Right cardiac atrium (tissue), 5 donors: ENCODE data around the gene EPHA4. TPM values are rescaled to one million over a fixed set of nuclear protein-coding genes. Genes with fewer than 3 reads are reported as not detected.

Experiments used
- ATAC-seq, 2 donors: fragments of 200-7000 bp; cut with Tn5 transposase; one replicate each; pipeline versions ENCODE4 v1.8.0 to v1.9.1; 2020; ENCODE audit warnings: moderate library complexity in 2 of 2, mild to moderate bottlenecking in 1 of 2
- DNase-seq, 3 donors: peaks; one replicate each; pipeline ENCODE4 v3.0.0-alpha.2; 2020
- H3K27ac ChIP-seq: one replicate; pipeline ENCODE4 v1.5.1; 2013; ENCODE audit warnings: mild to moderate bottlenecking, low read length, control low read depth, moderate library complexity
- H3K27me3 ChIP-seq: one replicate; pipeline ENCODE4 v1.6.1; 2013; ENCODE audit not compliant: control insufficient read depth, insufficient read depth
- H3K4me1 ChIP-seq: one replicate; pipeline ENCODE4 v1.6.1; 2013; ENCODE audit warnings: low read length; ENCODE audit not compliant: control insufficient read depth, insufficient read depth
- H3K4me3 ChIP-seq: one replicate; pipeline ENCODE4 v1.5.1; 2013; ENCODE audit warnings: low read length, control low read depth
- H3K9me3 ChIP-seq: one replicate; pipeline ENCODE4 v1.6.1; 2013; ENCODE audit warnings: low read length; ENCODE audit not compliant: control insufficient read depth
- WGBS: extraction: QIAGEN DNeasy Blood & Tissue Kit; methylation state at CpG from one replicate; pipeline ENCODE4 v1.1.7; 2013; 5-methylcytosine and 5-hydroxymethylcytosine counted together
- intact Hi-C, 4 donors: fragments of 100-400 bp; cut with DNase I; formaldehyde crosslinking; loops; one replicate each; pipeline versions ENCODE4 v1.11.0 to v1.14.0; 2022 to 2023
- polyA plus RNA-seq: library from polyadenylated mRNA; stranded (reverse); fragments of 200-250 nt; gene quantifications from one replicate; pipeline ENCODE4 v1.2.3, GENCODE V29; 2013
- total RNA-seq, 4 donors: library from RNA; stranded (reverse); fragmentation: NEBNext Ultra II Directional; extraction: Animal tissue kit (Norgen Biotek cat#: 25700); gene quantifications; one replicate each; pipeline ENCODE4 v1.2.1, GENCODE V29; 2021
- donor health status: healthy with polysubstance abuse.
- donor health status: DM: no; HTN: yes; CAD: no.
- donor health status: DM: no; HTN: no; CAD: no.
- donor health status: DM: no; HTN: yes; CAD: no; lungs with severe emphysema.
- donor health status: DM: yes; HTN: yes; CAD: no.

The EPHA4 gene
- total and polyA plus RNA-seq, 5 donors = 25.9 to 110 (median 102) TPM

- Histone ChIP-seq H3K9me3 (no peaks in the 10 kb centered on the region), H3K27ac (no peak overlapping the region), H3K4me3 (no peak overlapping the region), H3K4me1 (no peaks in the 10 kb centered on the region), H3K27me3 (no peaks in the 10 kb centered on the region)
- intact Hi-C loops = no loop called here
- DNase-seq (no peak), ATAC-seq (no peak)
- 91% methylated on average over 5 of the region's 5 CpGs for WGBS
Observed at GRCh38 chr2:221392228-221392881, 179.7 kb downstream of the EPHA4 start.

DNA sequence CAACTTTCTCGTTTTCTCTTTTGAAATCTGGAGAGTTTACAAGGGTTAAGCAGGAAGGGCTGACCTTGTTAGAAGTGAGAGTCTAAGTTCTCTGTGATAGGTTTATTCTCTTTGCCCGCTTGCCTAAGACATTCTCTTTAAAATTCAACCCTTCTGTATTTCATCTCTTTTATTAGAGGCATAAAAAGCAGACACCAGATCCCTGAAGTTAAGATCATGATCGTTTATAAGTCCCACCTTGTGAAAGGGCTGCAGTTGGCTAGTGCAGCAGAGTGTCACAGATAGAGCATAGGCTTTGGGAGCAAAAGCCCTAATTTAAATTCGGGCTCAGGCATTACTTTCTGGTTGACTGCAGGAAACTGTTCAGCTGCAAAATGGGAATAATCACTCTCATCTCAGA is 181.2 kb downstream of the EPHA4 start:
- DNase-seq (no peak), ATAC-seq (no peak)
- no peaks in the 10 kb centered on the region for H3K4me1 ChIP-seq
- no peak overlapping the region for H3K27ac ChIP-seq
- no peak overlapping the region for H3K4me3 ChIP-seq
- no peaks in the 10 kb centered on the region for H3K9me3 ChIP-seq
- intact Hi-C loops = no loop called here
- WGBS = 71% methylated on average over 4 of the region's 4 CpGs
- H3K27me3 ChIP-seq = no peaks in the 10 kb centered on the region

GRCh38 chr2:221389904-221390303 is 182.2 kb downstream of the EPHA4 start:
- H3K27me3 ChIP-seq = no peaks in the 10 kb centered on the region
- WGBS = 77% methylated on average over 2 of the region's 2 CpGs
- no peaks in the 10 kb centered on the region for H3K9me3 ChIP-seq
- no peak for ATAC-seq
- DNase-seq = no peak
- no peaks in the 10 kb centered on the region for H3K4me1 ChIP-seq
- no peak overlapping the region for H3K27ac ChIP-seq
- intact Hi-C loops = no loop called here
- H3K4me3 ChIP-seq = no peak overlapping the region

- H3K27ac ChIP-seq = no peak overlapping the region
- H3K4me3 ChIP-seq = no peak overlapping the region
- ATAC-seq (no peak), DNase-seq (no peak)
- 69% methylated on average over 5 of the region's 5 CpGs for WGBS
- H3K9me3 ChIP-seq = no peaks in the 10 kb centered on the region
- H3K4me1 ChIP-seq = no peaks in the 10 kb centered on the region
- no peaks in the 10 kb centered on the region for H3K27me3 ChIP-seq
- intact Hi-C loops = no loop called here
Observed at GRCh38 chr2:221389421-221389820, 182.7 kb downstream of the EPHA4 start.

- H3K27me3 ChIP-seq = no peaks in the 10 kb centered on the region
- 72% methylated on average over 7 of the region's 7 CpGs for WGBS
- no peaks in the 10 kb centered on the region for H3K9me3 ChIP-seq
- no peak overlapping the region for H3K4me3 ChIP-seq
- intact Hi-C loops = no loop called here
- ATAC-seq = no peak
- H3K27ac ChIP-seq = no peak overlapping the region
- DNase-seq = no peak
- H3K4me1 ChIP-seq = no peaks in the 10 kb centered on the region
Observed at GRCh38 chr2:221388891-221389290, 183.2 kb downstream of the EPHA4 start.

DNA sequence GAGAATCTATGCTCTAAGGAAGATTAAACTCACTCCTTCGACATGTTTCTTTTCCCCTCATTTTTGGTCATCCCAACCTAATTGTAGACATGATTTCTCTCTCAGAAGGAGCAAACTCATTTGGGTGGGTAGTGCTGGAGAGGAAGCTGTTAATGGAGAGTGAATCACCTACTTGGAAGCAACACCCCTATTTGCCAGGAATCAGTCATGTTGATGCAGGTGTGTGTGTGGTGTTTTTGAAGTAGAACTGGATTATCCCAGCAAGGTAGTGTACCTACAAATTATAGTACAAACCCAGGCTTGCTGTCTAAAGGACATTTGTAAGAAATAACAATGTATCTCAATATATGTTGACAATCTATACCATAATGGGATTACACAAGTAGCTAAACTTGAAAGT is 186.4 kb downstream of the EPHA4 start:
- H3K27me3 ChIP-seq = no peaks in the 10 kb centered on the region
- H3K4me1 ChIP-seq = no peaks in the 10 kb centered on the region
- H3K4me3 ChIP-seq = no peak overlapping the region
- ATAC-seq = no peak
- H3K27ac ChIP-seq = no peak overlapping the region
- intact Hi-C loops = no loop called here
- no peak for DNase-seq
- H3K9me3 ChIP-seq = no peaks in the 10 kb centered on the region
- WGBS = 93% methylated on average over 1 of the region's 1 CpG

GRCh38 chr2:221381928-221382488 is 190.1 kb downstream of the EPHA4 start:
- Histone ChIP-seq H3K4me3 (no peak overlapping the region), H3K27me3 (no peaks in the 10 kb centered on the region), H3K4me1 (no peaks in the 10 kb centered on the region), H3K27ac (no peak overlapping the region), H3K9me3 (no peaks in the 10 kb centered on the region)
- 83% methylated on average over 1 of the region's 1 CpG for WGBS
- ATAC-seq (no peak), DNase-seq (no peak)
- intact Hi-C loops = no loop called here

DNA sequence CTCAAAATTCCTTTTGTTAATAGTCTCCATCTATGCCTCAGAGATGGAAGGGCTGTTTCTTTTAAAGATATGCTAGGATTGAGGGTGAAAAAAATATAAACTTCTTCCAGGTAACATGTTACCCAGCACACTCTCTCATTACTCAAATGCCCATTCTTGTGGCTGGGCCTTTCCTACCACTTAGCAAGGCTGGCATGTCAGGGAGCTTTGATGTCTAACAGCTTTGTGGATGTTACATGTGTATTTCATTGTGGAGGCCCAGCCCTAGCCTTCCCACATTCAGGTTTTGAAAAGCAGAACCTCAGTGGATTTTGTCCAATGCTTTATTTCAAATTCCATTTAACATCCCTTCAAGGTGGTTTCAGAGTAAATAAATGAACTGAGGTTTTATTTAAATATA is 191.4 kb downstream of the EPHA4 start:
- H3K9me3 ChIP-seq = no peaks in the 10 kb centered on the region
- intact Hi-C loops = no loop called here
- no peaks in the 10 kb centered on the region for H3K27me3 ChIP-seq
- H3K4me3 ChIP-seq = no peak overlapping the region
- H3K4me1 ChIP-seq = no peaks in the 10 kb centered on the region
- no peak for DNase-seq
- ATAC-seq = no peak
- no peak overlapping the region for H3K27ac ChIP-seq

DNA sequence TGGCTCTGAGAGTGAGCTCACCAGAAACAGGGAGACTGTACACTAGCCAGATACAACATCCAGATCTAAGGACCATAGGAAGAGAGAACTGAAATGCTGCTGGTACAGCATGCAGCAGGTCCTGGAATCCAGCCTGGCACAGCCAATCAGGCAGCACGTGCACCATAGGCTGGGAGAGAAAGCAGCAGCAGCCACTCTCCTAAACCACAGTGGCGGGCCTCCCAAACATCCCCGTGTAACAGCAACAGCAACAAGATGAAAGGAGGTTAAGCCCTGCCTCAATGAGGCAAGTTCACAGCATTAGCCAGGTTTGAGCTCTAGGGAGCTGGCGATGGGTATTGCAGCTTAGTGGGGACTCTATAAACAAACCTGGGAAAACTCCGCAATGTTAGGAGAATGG is 192.0 kb downstream of the EPHA4 start:
- H3K4me3 ChIP-seq = no peak overlapping the region
- no peaks in the 10 kb centered on the region for H3K4me1 ChIP-seq
- no peaks in the 10 kb centered on the region for H3K27me3 ChIP-seq
- 66% methylated on average over 5 of the region's 5 CpGs for WGBS
- H3K9me3 ChIP-seq = no peaks in the 10 kb centered on the region
- intact Hi-C loops = no loop called here
- H3K27ac ChIP-seq = no peak overlapping the region
- no peak for DNase-seq
- peak in 1 of 2 donors; percentile 29 for ATAC-seq

GRCh38 chr2:221377597-221377996 is 194.5 kb downstream of the EPHA4 start:
- WGBS = 76% methylated on average over 2 of the region's 2 CpGs
- intact Hi-C loops = no loop called here

GRCh38 chr2:221377066-221377465 is 195.0 kb downstream of the EPHA4 start:
- WGBS = 93% methylated on average over 2 of the region's 2 CpGs
- H3K9me3 ChIP-seq = no peaks in the 10 kb centered on the region
- no peaks in the 10 kb centered on the region for H3K27me3 ChIP-seq
- H3K27ac ChIP-seq = no peak overlapping the region
- no peak for DNase-seq
- intact Hi-C loops = no loop called here
- H3K4me1 ChIP-seq = no peaks in the 10 kb centered on the region
- ATAC-seq = no peak
- no peak overlapping the region for H3K4me3 ChIP-seq

More at GRCh38 chr2:221377597-221377996, 194.5 kb downstream of the EPHA4 start:
- H3K9me3 ChIP-seq = no peaks in the 10 kb centered on the region
- H3K27me3 ChIP-seq = no peaks in the 10 kb centered on the region
- H3K4me3 ChIP-seq = no peak overlapping the region
- H3K27ac ChIP-seq = no peak overlapping the region
- DNase-seq (no peak), ATAC-seq (no peak)
- no peaks in the 10 kb centered on the region for H3K4me1 ChIP-seq

- WGBS = 91% methylated on average over 9 of the region's 9 CpGs
- H3K4me3 ChIP-seq = no peak overlapping the region
- H3K27ac ChIP-seq = no peak overlapping the region
- H3K27me3 ChIP-seq = no peaks in the 10 kb centered on the region
- no peaks in the 10 kb centered on the region for H3K4me1 ChIP-seq
- ATAC-seq (no peak), DNase-seq (no peak)
- intact Hi-C loops = no loop called here
- no peaks in the 10 kb centered on the region for H3K9me3 ChIP-seq
Observed at GRCh38 chr2:221374234-221374633, 197.9 kb downstream of the EPHA4 start.
